GM19397 (cell line): Measurements from ENCODE around the gene C2orf81.

Source experiments
- ATAC-seq: cut with Tn5 transposase; IDR thresholded peaks from one replicate; pipeline ENCODE4 v1.9.1; 2021; ENCODE audit warnings: mild to moderate bottlenecking, moderate library complexity; ENCODE audit not compliant: unreplicated experiment

Gene C2orf81

DNA sequence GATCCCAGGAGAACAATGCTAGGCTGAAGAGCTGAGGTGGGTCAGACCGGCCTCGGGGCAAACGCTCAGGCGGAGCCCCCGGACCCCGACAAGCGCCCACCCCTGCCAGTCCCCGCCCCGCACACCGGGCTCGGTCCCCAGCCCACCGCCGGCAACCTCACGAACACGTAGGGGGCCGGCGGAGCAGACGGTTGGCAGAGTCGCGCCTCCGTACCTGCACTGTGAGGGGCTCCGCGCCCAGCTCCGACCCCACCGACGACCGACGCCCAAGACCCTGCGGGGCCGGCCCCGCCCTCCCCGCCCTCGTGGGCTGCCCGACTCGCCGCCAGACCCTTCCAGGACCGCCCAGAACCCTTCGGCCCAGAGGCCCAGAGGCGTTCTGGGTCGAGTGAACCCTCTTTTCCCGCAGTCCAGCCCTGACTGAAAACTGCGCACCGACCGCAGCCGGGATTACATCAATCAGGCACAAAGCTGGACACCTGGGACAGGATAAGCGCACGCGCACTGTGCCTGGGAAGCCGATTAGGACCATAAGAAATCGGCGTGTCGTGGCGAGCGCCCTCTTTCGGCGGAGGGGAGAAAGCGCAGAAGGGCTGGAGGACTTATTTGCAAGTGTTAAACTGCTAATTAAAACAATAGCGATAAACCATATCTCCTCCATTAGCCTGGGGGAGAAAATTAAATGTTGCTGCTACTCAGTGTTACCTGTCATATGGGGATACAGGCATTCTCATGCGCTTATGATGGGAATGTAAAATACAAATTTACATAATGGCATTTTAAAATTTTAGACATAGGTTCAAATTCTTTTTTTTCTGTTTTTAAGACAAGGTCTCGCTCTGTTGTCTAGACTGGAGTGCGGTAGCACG is 29.6 kb downstream of the C2orf81 start:
- peak; percentile 71 for ATAC-seq

DNA sequence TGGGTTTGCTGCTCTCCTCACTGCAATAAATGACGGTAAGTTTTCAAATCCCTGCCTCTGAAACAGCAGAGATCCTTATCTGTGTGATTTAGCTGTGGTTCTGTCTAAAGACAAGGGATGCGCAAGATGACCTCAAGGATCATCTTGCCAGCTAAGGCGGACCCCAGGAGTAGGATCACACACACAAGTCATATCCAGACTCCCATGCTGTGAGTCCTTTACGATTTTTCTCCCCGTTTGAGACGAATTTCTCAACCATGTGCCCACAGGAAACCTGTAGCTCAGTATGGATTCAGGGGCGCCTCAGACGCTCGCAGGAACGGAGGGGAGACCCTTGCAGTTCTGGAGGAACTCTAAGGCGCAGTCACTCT is 30.2 kb downstream of the C2orf81 start:
- peak; percentile 7 for ATAC-seq

DNA sequence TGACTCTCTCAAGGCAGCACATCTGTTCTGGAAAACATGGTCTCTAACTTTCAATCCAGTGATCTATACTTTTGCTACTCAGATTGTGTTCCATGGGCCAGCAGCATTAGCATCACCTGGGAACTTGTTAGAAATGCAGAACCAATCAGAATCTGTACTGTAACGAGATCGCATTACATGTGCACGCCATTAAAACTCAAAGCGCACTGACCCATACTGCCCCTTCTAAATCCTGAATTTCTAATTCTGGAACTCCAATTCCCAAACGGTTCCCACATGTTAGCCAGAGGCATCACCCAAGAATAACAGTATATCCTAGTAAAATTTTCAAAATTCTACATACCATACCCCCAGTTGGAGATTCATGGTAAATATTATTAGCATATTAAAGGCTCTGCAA is 30.8 kb downstream of the C2orf81 start:
- no peak for ATAC-seq

DNA sequence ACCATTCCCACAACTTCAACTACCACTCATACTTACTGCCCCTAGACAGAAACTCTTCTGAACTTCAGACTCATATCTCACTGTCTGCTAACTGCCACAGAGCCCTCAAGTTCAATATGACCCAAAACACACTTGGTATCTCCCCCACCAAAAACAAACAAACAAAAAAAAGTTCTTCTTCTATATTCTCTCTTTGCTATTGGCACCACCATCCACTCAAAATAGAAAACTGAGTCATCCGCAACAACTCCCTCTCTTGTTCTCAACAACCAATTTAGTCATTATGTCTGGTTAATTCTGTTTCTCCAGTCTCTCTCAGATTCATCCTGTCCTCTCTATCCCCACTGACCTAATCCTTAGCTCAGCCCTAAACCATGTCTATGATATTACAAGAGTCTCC is 34.1 kb downstream of the C2orf81 start:
- no peak for ATAC-seq

DNA sequence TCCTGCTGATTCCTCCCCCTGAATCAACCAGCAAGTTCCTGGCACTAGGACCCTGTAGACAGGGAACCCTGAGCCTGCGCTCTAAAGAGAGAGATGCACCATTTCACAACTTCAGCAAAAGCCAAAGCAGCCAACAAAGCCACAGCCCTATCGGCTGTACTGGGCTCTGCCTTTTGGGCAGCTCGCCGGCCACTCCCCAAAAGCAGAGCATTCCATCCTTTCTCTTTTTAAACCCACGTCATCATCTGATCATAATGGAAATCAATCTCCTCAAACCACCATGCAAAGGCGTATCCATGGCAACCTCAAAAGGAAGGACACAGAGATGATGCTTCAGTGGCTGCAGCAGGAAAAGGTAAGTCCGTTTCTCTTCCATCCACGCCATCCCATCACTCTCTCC is 36.0 kb downstream of the C2orf81 start:
- ATAC-seq = no peak

DNA sequence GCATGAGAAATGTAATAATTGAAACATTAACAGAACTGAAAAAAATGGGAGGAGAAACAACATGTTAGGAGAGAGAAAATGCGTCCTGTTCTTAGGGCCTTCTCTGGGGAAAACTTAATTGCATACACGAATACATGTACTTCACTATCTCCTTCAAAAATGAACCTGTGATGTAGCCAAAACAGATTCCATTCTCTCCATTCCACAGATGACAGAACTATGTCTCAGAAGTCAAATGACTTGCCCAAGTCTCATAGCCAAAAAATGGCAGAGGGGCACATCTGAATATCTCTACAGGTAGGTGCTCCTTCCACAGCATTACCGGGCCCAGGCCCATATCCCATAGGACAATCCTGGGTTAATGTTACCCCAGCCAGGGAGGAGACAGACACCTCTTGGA is 37.4 kb downstream of the C2orf81 start:
- ATAC-seq = no peak

DNA sequence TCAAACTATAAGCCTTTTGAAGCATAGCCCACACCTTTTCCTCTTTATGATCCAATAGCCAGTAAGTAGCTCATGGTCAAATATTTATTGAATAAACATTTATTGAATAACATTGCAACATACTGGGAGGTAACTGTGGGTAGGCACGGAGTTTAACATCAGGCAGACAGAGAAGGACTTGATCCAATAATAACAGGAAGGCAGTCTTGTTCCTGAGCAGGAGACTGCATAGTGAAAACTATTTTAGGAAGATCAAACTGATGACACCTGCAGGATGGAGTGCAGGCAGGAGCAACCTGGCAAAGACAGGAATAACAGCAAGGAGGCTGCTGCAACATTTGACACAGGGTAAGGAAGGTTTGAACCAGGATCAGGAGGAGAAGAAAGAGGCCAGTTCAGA is 38.2 kb downstream of the C2orf81 start:
- no peak for ATAC-seq

DNA sequence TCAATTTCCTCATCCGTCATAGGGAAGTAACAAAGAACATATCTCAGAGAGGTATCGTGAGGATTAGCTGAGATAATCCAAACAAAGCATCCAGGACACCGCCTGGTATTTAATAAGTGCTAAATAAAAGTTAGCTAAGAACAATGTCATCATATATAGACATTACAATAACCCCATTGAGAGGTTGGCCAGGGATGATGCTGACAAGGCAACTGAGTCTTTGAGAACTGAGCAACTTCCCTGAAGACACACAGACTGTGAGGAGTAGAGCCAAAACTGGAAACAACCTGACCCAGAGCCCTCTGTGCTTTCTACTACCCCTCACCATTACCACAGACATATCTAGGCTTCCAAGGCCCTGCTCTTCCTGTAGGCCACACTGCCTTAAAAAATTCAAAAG is 39.7 kb downstream of the C2orf81 start:
- no peak for ATAC-seq

DNA sequence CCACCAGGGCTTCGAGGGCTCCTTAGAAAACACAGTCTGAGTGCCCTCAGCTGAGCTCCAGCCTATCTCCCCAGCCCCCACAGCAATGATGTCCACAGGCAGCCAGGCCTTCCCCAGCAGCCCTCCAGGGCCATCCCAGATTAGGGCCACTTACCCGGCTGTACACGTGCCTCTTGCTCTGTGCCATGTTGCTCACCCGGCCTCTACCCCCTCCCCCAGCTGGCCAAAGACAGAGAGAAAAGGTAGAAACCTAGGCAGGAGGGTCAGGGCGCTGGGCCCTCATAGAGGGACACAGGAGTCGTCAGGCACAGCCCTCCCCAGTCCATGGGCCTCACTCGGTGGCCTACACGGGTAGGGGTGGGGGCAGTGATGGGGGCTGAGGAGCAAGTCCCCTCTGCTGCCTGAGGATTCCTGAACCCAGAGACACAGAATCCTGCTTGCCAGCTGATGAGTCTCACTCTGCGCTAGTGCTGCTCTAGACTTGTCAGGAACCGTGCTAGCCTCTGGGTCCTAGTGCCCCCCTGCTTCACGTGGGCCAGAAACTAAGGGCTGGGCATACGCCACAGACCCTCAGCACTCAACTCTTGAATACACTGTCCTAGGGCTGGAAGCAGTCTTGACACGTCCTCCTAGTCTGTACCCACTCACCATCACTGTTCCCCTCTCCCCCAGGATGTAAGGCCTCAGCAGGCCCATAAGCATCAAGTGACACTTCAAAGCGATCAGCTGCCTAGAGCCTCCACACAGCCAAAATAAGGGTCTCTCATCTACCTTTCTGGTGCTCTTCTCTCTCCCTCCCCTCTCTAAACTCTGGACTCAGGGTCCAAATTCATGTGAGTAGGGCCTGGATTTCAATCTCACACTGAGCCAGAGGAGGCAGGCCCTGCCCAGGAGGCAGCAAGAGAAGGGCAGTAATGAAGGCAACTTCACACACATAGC is 41.3 kb downstream of the C2orf81 start, which contains the start of gene DCTN1:
TSS of gene DCTN1 (minus strand) at position 461 of the 939 bp plus-strand sequence. CDS start at position 187, 274 bp downstream.
- no peak for ATAC-seq

DNA sequence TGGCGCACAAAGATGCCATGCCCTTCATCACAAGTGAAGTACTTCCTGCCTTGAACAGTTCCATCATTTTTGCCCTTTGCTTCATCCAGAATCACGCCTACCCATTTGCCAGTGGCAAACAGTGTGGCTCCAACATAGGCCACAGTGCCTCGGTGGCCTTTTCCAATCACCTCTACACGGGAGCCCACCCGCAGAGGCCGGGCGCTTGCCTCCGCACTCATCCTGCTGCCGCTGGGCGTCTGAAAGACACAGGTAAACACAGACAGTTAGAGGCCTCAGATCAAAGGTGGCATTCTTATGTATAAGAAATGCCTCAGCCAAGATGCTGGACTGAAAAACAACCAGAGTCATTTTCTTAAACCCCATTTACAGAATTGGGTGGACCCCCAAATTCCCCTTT is 43.4 kb downstream of the C2orf81 start:
- ATAC-seq = no peak

DNA sequence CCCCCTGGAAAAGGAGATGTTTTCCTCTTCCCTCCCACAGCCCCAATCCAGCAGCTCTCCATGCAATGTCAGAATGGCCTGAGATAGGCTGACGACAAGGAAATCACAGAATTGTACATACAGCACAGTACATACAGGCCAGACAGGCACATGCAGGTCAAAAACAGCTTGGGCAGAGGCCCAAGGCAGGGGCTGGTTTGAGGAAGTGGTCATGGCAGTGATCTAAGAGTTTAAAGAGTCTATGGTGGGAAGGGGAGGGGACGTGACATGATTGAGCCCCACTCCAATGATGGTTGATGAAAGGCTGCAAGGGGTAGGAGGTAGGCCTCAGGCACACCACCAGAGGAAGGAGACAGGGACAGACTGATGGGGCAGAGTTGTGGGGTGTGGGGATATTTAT is 45.6 kb downstream of the C2orf81 start:
- ATAC-seq = no peak

DNA sequence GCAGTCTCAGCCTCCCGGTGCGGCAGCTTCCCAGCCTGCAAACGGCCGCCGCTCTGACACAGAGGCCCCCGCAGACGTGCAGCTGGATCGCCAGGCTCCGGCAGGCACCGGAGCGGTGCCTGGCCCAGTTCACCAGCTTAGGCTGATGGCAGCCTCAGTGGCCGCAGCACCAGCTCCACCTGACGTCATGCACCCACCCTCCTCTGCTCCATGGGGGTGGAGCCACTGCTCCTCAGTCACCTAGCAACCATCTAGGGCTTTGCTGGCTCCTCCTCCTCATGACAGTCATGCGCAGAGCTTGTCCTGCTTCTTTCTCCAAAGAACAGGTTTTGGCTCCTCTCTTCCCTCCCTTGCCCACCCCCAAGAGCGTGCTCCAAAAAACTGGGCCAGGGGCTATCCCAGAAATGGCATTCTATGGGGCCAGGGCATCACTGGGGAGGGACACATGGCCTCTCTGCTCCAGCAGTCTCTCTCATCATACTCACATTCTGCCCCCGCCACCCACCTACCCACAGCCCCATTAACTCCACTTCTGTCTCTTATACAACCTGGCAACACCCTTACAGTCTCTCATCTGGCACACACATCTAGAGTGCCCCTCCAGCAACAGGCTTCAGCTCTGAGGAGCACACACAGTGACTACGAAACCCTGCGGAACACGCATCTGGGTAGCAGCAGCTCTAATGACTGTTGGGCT is 46.8 kb downstream of the C2orf81 start:
- no peak for ATAC-seq

DNA sequence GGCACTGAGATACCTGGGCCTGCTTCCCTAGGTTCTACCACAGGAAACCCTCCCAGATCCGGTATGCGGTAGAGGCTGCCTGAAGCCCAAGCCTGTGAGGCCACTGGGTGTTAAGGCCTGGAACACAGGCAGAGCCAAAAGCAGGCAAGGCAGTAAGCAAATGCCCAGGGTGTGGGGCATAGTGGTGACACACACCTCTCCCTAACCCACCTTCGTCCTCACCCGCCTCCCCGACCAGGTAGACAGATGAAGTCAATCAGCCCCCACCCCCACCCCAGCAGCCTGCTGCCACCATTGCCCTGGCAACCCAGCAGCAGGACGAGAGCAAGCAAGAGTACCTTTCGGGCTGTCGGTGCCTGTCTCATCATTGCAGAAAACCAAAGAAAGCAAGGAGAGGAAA is 47.4 kb downstream of the C2orf81 start:
- no peak for ATAC-seq

DNA sequence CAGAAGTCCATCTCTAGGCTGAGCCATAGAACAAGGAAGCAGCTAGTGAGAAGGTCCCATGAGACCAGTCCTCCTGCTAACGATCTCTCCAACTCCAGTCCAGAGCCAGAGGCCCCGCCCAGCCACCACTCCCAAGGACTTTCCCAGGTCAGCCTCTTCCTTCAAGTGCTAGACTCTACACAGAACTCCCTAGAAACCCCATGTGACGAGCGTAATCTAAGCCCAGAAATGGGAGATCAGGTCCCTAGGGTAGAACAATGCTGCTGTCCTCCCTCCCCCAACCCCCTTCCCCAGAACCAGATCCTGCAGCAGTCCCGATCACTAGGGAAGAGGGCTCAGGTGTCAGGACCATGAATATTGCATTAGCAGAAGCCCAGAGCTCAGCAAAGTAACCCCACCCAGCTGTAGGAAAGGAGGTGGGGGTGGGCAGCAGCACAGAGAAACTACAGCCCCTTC is 48.2 kb downstream of the C2orf81 start:
- ATAC-seq = no peak

DNA sequence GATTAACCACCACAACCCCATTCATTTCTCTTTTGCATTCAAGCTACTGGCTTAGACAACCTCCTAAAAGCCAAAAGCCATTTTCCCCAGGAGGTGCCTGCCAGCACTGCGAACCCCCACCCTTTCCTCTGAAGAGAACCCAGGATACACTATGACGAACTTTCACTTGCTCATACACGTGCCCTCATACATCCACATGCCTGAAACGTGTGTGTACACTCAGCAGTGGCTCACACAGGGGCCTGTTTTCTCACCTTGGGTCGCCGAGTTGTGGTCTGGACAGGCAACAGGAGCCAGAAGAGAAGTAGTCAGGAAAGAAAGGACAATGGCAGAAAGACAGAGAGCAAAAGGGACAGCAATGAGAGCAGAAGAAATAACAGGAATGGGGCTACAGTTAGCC is 48.7 kb downstream of the C2orf81 start:
- ATAC-seq = no peak

DNA sequence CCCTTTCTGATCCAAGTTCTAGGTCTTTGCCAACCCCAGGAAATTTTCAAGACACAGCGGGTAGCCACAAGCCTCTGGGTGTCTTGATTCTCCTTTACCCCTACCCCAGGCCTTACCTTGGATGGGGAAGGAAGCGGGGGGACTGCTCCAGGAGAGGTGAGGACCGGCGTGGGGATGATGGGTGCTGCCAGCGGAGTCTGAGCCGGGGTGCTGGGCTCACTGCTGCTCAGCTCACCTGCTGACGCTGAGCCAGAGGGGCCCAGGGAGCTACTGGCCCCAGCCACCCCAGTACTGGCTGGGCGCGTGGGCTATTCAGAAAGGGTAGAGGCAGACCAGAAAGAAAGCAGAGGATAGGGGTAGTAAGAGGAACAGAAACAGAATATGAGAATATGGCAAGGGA is 50.0 kb downstream of the C2orf81 start:
- ATAC-seq = no peak

DNA sequence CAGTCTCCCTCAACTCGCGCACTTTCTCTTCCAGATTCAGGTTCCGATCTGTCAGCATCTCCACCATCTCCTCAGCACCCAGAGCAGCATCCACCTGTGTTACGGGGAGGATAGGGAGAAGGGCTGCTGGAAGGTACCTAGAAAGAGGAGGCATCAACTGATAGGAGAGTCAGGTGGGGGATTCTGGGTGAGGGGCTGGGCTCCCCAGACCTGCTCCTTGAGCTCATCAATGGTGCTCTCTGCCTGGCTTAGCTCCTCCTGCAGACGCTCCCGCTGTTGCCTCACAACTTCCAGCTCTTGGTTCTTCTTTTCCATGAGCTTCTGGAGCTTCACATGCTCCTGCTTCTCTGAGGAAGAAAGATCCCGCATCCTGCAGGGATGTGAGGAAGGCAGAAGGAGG is 51.4 kb downstream of the C2orf81 start:
- ATAC-seq = no peak

DNA sequence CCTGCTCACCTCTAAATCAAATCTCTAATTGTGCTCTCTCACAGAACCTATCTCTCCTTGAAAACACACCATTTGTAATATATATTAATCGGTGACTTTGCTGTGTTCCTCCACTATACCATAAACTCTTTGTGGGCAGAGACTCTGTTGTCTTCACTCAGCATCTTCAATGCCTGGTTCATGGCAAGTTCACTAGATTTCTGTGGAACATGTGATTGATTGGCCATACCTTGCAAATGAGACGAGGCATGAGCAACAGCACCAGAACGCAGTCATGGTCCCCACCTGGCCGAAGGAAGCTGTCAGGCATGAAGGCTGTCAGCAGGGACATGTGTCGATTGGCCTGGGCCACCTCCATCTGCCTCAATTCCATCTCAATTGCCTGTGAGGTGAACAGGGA is 52.9 kb downstream of the C2orf81 start:
- ATAC-seq = no peak

DNA sequence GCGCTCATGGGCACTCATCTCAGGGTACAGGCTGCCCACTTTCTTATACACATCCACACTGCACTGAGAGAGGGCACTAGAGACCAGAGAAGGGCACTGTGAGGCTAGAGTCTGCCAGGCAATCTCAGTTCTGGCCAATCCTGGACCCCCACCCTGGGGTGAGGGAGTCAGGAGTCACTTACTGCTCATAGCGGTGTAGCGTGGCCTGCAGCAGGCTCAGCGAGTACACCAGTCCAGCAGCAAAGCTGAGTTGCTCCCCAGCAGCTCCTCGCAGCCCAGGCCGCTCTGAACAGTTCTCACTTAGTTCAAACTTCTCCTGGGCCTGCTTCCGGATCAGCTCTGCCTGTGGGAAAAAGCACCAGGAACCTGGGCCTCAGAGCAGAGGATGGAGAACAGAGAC is 53.6 kb downstream of the C2orf81 start:
- ATAC-seq = no peak

DNA sequence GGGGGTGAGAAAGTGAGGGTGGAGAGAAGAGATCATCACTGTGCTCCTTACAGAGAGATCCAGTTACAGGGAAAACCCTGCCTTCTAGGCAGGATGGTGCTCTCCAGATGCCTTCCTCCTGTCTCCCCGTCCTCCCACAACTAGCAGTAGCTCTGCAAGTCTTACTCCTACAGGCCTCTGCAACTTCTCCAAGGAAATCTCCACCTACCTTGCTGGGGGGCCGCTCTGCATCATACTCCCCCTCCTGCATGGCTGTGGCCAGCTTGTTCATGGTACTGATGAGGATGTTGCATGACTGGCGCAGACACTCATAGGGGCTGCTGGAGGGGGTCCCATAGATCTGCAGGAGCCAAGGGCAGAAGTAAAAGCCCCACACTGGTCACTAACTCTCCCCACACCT is 55.4 kb downstream of the C2orf81 start:
- ATAC-seq = no peak
